ENCODE data around the gene BBS9.

GRCh38 chr7:33079763-33080690 lies 49.3 kb upstream of the BBS9 start:
- TF ChIP-seq CTCF (IDR thresholded peaks at IDR 0.05) (no peak), POLR2A (IDR thresholded peaks at IDR 0.05) (no peak)

All from right lobe of liver (tissue), 4 donors.